ENCODE data around the gene TMEM8B.

TMEM8B gene, protein sequence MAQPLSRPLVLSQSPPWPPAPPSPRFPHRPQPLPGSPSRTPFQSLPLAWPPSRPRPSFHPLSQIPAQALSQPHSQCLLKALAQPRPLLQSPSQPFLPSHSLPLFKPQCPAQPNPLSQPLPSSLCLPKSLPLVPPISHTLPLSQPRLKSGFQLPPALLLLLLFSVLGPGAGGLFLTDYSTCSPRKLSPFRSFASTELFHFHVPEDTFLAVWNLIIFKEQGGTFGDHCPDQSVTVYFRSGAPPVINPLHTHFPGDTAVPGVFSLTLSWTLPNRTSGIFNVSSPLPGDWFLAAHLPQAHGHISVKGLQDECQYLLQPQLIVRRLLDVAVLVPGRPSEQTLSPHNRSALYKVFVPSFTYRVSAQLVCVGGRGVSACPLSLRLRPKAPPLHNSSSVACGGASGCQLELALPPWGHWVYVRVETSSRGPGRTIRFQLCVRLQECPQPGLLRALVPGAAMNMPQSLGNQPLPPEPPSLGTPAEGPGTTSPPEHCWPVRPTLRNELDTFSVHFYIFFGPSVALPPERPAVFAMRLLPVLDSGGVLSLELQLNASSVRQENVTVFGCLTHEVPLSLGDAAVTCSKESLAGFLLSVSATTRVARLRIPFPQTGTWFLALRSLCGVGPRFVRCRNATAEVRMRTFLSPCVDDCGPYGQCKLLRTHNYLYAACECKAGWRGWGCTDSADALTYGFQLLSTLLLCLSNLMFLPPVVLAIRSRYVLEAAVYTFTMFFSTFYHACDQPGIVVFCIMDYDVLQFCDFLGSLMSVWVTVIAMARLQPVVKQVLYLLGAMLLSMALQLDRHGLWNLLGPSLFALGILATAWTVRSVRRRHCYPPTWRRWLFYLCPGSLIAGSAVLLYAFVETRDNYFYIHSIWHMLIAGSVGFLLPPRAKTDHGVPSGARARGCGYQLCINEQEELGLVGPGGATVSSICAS

DNA sequence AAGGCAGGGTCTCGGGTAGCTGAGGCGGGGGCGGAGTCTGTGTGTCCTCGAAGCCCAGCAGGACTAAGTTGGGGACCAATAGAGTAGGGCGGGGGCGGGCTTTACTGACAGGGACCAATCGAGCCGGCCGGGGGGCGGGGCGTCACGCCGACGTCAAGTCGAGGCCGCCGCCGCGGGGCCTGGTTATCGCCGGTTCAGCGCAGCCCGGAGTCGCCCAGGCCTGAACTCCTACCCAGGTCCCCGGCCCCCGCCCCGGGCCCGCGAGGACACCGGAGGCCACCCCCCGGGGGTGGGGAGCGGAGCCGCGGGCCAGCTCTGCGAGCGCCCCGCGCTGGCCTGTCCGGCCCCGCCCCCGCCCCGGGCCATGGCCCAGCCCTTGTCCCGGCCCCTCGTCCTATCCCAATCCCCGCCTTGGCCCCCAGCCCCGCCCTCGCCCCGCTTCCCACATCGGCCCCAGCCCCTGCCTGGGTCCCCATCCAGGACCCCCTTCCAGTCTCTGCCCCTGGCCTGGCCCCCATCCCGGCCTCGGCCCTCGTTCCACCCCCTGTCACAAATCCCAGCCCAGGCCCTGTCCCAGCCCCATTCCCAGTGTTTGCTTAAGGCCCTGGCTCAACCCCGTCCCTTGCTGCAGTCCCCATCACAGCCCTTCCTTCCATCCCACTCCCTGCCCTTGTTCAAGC lies at the start of gene TMEM8B:
Gene TMEM8B (plus strand): TSS at position 145 of the 680 bp plus-strand sequence. CDS start 220 bp downstream, at position 365.
- peak; percentile 95 for DNase-seq (ENCODE audit: low read depth)

DNA sequence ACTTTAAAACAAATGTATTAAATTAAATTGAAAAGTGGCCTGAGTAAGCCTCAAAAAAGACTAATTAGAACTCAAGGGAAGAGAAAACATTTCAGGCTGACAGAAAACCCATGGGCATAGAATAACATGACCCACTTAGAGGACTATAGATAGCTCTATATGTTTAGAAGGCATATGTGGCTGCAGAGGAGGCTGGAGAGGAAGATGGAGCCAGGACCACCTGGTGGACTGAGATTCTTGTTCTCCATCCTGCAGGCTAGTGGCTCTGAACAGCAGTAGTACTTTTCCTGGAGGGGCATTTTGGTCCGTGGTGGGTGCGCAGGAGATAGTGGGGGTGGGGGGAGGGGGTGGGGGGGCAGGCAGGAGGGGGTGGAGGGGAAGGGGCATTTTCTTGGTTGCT lies 48.0 kb upstream of the TMEM8B start:
- no peak for DNase-seq (ENCODE audit: low read depth)

DNA sequence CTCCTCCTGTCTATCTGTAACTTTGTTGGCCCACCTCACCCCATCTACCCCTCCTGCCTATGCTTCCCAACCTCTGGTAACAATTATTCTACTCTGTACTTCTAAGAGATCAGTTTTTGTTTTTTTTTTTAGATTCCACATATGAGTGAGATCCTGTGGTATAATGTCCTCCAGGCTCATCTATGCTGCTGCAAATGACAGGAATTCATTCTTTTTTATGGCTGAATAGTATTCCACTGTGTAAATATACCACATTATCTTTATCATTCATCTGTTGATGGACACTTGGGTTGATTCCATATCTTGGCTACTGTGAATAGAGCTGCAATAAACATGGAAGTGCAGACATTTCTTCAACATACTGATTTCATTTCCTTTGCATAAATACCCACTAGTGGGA lies 45.6 kb upstream of the TMEM8B start:
- DNase-seq (ENCODE audit: low read depth), result no peak

DNA sequence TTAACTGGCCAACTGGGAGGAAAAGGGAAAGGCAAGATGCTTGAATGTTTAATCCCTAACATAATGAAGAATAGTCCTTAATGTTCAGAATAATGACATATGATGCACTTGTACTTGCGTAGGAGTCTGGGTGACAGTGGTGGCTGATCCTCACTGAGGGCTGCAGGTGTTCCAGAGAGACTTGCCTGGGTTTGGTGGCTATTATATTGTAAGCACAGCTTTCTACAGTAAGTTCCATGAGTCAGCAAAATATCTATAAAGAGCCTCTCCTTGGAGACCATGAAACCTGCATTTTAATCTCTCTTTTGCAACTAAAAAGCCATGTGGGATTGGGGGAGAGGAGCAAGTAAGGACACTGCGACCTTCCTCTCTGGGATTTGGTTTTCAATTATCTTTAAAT lies 39.5 kb upstream of the TMEM8B start:
- no peak for DNase-seq (ENCODE audit: low read depth)

DNA sequence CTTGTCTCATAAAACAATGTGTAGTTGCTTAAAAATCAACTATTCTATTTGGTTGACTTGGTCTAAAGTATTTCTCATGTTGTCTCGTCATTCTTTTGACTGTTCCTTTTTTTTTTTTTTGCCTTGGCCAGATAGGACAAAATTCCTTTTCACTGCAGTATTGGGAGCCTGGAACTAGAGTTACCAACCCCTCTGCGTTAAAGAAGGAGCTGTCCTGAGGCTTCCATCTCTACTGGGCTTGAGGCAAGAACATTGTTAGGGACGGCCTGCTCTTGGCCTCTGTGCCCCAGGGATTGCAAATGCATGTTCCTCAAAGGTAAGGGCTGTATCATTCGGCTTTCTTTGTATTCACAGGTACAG lies 39.0 kb upstream of the TMEM8B start:
- DNase-seq (ENCODE audit: low read depth), result no peak

DNA sequence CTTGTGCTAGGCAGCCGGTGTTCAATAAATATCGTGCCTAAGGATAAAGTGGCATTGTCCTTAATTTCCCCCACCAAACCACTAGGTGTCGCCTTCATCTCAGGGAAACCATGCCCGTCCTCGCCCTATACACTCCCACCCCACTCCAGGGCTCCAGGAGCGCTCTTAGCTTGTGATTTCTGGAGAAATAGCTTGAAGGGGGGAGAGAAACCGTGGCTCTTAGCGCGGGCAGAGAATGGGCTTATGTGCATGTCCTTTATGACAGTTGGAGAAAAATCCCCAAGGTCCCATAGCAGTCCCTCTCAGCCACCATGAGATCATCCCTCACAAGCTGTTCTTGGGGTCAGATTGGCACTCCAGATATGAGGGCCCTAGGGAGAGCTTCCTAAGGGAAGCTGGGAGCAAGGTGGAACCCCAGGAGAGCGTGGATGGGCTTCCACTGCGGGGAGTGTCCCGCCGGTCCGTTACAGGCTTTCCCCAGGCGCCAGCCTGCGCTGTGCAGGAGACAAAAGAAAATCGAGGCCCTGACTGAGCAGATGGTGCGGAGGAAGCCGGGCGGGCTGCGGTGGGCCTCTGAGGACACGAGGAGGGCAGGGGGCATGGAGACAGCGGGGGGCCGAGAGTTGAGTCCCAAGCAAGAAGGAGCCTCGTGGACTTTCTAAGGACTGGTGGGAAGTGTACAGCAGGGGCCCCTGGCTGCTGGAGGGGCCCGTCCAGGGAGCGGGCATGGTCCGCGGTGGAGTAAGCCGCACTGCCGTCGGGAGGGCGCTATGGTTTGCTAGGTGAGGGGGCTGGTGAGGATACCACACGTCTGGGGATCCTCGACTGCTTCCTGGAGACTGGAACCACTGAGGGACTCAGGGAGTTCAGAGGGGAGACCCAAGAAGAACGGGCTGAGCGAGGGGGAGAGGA lies 38.4 kb upstream of the TMEM8B start:
- peak; percentile 44 for DNase-seq (ENCODE audit: low read depth)

DNA sequence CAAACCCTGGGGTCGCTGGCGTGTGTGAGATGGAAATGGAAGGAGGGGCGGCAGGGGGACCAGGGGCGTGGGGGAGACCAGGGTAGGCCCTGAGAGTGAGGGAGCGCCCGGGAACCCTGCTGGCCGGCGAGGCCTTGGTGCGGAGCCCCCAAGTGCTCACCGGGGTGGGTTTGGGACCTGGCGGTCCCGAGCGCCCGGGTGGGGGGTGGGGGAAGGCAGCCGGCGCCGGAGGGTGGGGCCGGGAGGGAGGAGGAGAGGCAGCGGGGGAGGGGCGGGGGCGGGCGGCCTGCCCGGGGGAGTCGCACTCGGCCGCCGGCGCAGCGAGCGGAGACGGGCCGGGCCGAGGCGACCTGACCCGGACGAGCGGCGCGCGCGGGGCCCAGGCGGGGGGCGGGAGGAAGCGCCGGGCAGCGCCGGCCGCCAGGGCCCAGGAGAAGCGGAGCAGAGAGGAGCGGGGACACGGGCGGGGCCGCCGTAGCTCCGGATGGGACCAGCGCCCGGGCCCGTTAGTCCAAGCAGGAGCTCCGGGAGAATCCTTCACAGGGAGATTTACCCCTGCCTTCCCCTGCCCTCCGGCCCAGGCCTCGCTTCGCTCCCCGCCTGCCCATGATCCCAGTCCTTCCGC lies 37.6 kb upstream of the TMEM8B start, which contains the start of gene NPR2:
Gene NPR2 (plus strand): TSS at position 295 of the 625 bp plus-strand sequence. CDS start 818 bp downstream, outside the sequence.
- no peak for DNase-seq (ENCODE audit: low read depth)

DNA sequence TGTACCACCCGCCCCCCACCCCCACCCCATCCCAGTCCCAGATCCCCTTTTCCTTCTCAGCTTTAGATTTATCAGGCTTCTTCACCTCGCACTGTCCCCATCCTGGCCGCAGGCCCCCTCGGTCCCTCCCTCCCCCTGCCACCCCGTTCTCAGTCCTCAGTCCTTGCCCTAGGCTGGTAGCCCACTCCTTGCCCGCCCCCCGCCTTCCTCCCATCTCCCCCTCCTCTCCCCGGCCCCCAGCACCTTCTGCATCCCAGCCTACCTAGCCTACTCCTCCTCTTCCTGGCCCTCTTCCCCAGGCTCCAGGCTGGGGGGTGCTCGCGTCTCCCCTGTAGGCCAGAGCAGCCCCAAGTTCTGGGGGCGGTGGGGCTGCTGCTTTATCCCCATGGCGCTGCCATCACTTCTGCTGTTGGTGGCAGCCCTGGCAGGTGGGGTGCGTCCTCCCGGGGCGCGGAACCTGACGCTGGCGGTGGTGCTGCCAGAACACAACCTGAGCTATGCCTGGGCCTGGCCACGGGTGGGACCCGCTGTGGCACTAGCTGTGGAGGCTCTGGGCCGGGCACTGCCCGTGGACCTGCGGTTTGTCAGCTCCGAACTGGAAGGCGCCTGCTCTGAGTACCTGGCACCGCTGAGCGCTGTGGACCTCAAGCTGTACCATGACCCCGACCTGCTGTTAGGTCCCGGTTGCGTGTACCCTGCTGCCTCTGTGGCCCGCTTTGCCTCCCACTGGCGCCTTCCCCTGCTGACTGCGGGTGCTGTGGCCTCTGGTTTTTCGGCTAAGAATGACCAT lies 36.8 kb upstream of the TMEM8B start:
- DNase-seq (ENCODE audit: low read depth), result no peak

DNA sequence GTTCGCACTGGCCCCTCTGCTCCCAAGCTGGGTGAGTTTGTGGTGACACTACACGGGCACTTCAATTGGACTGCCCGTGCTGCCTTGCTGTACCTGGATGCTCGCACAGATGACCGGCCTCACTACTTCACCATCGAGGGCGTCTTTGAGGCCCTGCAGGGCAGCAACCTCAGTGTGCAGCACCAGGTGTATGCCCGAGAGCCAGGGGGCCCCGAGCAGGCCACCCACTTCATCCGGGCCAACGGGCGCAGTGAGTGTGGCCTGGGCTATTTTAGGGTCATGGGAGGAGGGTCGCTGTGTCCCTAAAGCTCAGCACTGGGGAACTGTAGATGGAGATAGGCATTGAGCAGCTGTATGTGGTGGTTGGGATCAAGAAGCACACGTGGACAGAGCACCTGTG lies 36.2 kb upstream of the TMEM8B start:
- DNase-seq (ENCODE audit: low read depth), result no peak

DNA sequence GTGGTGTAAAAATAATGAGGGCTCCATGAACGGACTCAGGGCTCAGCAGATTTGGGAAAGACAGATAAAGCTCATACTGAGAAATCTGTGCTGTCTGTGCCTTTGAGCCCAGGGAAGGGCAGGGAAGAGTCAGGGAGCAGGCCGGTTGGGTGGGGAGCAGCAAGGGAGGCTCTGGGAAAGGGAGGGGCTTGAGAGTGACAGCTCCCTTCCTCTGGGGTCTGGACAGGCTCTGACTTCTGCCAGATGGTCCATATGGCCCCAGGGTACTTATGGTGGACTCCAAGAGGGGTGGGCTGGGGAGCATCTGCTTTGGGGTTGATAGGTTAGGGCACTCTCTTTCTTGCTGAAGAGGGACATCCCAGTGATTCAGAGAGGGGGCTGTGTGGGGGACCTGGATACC lies 35.6 kb upstream of the TMEM8B start:
- no peak for DNase-seq (ENCODE audit: low read depth)

DNA sequence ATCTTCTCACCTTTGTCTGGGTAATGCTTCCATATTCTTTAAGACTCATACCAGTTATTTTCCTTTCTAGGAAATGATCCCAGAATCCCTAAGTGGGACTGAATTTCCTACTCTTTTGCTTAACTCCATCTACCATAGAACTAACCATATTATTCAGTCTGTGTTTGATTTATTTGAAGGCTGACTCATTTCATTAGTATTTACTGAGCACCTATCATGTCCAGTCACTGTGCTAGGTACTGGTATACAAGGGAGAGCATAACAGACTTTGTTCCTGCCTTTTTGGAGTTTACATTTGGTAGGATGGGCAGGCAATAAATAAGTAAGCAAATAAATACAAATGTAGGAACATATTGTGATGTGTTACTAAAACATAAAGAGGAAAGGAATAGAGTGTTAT lies 33.3 kb upstream of the TMEM8B start:
- DNase-seq (ENCODE audit: low read depth), result no peak

DNA sequence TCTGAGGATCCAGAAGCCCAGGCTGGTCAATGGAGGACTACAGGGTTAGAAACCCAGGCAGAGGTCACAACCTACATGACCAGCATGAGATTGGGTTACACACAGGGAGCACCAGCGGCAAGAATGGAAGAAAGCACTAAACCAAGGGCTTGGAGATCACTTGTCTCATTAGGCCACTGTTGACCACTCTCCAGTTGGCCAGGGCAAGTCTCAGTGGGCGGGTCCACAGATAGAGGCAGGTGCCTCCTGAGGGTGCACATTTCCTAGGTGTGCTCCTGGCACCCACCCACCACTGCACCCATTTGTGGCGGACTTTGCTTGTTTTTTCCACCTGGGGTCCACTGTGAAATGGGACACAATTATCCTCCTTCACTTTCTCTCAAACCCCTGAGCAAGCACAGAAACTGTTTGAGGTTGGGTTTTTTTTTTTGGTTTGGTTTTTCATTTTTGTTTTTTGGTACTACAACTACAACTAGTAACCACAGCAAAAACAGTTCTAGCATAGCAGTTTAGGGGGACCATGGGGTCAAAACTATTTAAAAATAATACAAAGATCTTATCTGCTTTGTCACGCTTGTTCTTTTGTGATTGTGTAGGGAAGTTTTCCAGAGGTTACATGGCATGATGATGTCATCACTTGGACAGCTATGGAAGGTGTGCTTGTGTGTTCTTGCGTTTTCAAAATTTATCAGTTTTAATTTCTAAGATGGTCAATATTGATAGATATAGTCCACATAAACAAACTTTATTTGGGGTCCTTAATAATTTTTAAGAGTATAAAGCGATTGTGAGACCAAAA lies 31.5 kb upstream of the TMEM8B start:
- no peak for DNase-seq (ENCODE audit: low read depth)

DNA sequence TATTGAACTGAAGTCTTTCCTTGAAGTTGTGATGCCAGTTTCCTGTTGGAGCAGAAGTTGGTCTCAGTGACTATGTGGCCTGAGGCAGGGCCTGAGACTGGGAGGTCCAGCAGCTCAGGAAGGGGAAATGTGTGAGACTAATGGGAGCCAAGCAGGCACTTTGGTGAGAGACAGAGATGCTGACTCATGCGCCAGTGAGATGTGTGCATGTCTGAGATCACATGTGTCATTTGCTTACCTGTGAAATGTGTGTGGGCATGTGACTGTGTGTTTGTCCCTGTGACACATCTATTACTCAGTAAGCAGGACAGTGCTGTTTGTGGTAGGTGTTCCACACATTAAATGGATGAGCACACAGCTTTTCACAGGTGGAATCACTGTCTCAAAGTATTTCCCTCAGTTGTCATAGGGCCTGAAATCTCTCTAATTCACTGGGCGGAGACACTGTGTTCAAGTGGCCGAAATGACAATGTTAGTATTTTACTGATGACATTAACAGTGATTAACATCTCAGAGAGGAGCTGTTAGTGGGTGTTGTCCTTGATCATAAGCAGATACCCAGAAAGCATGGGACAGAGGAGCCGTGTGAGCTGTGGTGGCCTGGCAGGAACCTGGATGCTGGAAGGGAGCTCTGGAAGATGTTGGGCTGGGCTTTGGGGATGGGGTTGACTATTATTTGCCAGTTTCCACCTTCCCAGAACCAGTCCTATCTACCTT lies 30.2 kb upstream of the TMEM8B start:
- DNase-seq (ENCODE audit: low read depth), result peak; percentile 38

DNA sequence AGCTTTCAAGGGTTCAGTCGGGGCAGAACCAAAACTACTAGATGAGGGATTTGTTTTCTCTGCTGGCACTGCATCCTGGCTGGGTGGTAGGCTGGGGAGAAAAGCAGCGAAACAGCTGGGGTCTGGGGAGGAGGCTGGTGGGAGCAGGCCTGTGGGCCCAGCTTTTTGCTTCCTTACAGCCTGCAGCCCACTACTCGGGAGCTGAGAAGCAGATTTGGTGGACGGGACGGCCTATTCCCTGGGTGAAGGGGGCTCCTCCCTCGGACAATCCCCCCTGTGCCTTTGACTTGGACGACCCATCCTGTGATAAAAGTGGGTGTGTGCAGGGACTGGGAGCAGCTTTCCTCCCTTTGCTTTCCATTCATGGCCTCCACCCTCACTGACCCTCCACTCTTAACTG lies 28.5 kb upstream of the TMEM8B start:
- no peak for DNase-seq (ENCODE audit: low read depth)

DNA sequence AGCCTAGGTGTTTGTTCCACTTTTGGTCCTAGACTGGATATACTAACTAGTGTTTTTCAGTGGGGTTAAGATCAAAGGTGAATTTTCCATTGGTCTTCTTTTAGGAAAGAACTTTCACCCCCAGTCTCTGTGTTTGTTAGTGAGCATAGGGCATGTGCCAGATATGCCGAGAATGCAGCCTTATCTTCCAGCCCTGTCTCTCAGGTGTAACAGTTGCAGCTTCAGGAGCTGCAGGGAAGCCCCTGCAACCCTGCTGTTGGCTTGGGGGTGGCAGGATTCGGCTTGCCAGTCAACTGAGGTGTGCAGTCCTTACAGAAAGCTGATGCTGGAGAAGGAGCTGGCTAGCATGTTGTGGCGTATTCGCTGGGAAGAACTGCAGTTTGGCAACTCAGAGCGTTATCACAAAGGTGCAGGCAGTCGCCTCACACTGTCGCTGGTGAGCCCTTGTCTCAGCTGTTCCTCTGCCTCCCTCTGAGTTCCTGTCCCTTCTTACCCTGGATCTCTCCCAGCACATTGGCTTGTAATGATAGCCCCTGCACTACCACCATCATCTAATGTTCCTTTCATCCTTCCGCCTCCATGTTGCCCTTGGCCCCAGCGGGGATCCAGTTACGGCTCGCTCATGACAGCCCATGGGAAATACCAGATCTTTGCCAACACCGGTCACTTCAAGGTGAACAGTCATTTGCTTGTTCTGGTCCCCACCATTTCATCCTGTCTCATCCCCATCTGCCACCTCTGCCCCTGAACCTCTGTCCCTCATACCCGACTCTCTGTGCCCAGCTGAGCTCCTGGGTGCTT lies 27.5 kb upstream of the TMEM8B start:
- DNase-seq (ENCODE audit: low read depth), result no peak

DNA sequence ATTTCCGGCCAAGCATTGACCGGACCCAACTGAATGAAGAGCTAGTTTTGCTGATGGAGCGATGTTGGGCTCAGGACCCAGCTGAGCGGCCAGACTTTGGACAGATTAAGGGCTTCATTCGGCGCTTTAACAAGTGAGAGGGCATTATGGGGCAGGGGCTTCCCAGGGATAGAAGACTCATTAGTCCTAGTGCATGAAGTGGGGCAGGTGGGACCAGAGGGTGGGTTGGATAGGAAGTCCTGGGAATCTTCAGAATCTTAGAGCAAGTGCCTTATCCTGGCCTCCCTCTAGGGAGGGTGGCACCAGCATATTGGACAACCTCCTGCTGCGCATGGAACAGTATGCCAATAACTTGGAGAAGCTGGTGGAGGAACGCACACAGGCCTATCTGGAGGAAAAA lies 22.9 kb upstream of the TMEM8B start:
- no peak for DNase-seq (ENCODE audit: low read depth)

DNA sequence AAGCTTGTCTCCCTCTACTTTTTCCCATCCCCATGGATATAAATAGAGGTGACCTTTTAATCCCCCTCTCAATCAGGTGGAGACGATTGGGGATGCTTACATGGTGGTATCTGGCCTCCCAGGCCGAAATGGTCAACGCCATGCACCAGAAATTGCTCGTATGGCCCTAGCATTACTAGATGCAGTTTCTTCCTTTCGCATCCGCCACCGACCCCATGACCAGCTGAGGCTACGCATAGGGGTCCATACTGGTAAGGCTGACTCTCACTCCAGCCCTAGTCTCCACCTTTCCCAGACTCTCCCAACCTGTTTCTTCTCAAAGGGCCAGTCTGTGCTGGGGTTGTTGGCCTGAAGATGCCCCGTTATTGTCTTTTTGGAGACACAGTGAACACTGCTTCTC lies 20.6 kb upstream of the TMEM8B start:
- DNase-seq (ENCODE audit: low read depth), result no peak

DNA sequence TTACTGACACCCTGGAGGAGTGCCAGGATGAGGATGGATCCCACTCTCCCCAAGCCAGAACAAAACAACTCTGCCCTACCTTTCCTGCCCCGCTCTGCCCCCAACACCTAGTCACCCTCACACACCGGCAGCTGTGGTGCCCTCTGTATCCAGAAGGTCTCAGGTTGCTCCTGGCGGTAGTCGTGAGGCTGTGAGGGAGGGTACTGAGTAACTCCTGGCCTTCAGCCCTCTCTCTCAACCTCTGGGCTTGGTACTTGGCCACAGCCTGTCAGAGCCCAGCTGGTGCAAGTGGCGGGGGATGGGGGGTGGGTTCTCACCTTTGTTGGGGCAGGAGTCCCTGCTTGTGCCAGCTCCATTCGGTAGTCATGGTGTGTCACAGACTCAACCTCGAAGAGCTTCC lies 18.9 kb upstream of the TMEM8B start:
- no peak for DNase-seq (ENCODE audit: low read depth)

Measured in stimulated activated CD4-positive, alpha-beta T cell treated with anti-CD3 and anti-CD28 coated beads, Interleukin-2, amount 100 ng/mL, for 4 hours (primary cell).